H9 (cell line): ENCODE results near the gene SFTPB. TPM values are rescaled to one million over a fixed set of nuclear protein-coding genes. Genes with fewer than 3 reads are reported as not detected.

ENCODE experiments used
- DNase-seq: peaks from one replicate; pipeline ENCODE4 v3.0.0-alpha.2; 2017
- H2AFZ ChIP-seq: one replicate; pipeline ENCODE4 v1.6.1; 2013; ENCODE audit warnings: mild to moderate bottlenecking, low read length, control low read depth, moderate library complexity
- H2AK5ac ChIP-seq: 2 replicates; pipeline ENCODE4 v1.6.1; 2013; ENCODE audit warnings: low read length, control low read depth, mixed read lengths; ENCODE audit not compliant: insufficient read length
- H2BK120ac ChIP-seq: one replicate; pipeline ENCODE4 v1.6.1; 2013; ENCODE audit warnings: low read depth, mild to moderate bottlenecking, low read length, control low read depth, inconsistent platforms; ENCODE audit not compliant: poor library complexity, severe bottlenecking
- H2BK12ac ChIP-seq: 2 replicates; pipeline ENCODE4 v1.6.1; 2013; ENCODE audit warnings: low read length, control low read depth, mixed read lengths, low read depth; ENCODE audit not compliant: insufficient read length
- H2BK15ac ChIP-seq: 2 replicates; pipeline ENCODE4 v1.6.1; 2013; ENCODE audit warnings: low read depth, low read length, control low read depth
- H2BK20ac ChIP-seq: one replicate; pipeline ENCODE4 v1.6.1; 2013; ENCODE audit warnings: low read depth, mild to moderate bottlenecking, low read length, control low read depth, inconsistent platforms; ENCODE audit not compliant: poor library complexity, severe bottlenecking
- H2BK5ac ChIP-seq: 2 replicates; pipeline ENCODE4 v1.6.1; 2013; ENCODE audit warnings: low read length, control low read depth, mixed read lengths; ENCODE audit not compliant: insufficient read length
- H3K14ac ChIP-seq: 2 replicates; pipeline ENCODE4 v1.6.1; 2013; ENCODE audit warnings: low read length, control low read depth; ENCODE audit not compliant: insufficient read depth
- H3K18ac ChIP-seq: 2 replicates; pipeline ENCODE4 v1.6.1; 2013; ENCODE audit warnings: low read depth, mild to moderate bottlenecking, mixed read lengths, low read length, control low read depth; ENCODE audit not compliant: insufficient read length
- H3K23ac ChIP-seq: 2 replicates; pipeline ENCODE4 v1.6.1; 2013; ENCODE audit warnings: low read length, control low read depth, mixed read lengths, low read depth; ENCODE audit not compliant: insufficient read length
- H3K23me2 ChIP-seq: 2 replicates; pipeline ENCODE4 v1.6.1; 2013; ENCODE audit warnings: low read depth, mild to moderate bottlenecking, mixed read lengths, low read length, control low read depth; ENCODE audit not compliant: insufficient read length, poor library complexity, severe bottlenecking
- H3K27ac ChIP-seq: 2 replicates; pipeline ENCODE4 v1.5.1; 2013; ENCODE audit warnings: low read length, control low read depth, mixed read lengths, low read depth; ENCODE audit not compliant: insufficient read length
- H3K27me3 ChIP-seq: 2 replicates; pipeline ENCODE4 v1.6.1; 2013; ENCODE audit warnings: low read length, control low read depth, inconsistent platforms; ENCODE audit not compliant: insufficient read depth
- H3K4ac ChIP-seq: 2 replicates; pipeline ENCODE4 v1.6.1; 2013; ENCODE audit warnings: low read depth, mild to moderate bottlenecking, control low read depth, inconsistent platforms, low read length, moderate library complexity
- H3K4me1 ChIP-seq: 2 replicates; pipeline ENCODE4 v1.6.1; 2013; ENCODE audit warnings: low read length, control low read depth, inconsistent platforms; ENCODE audit not compliant: insufficient read depth
- H3K4me2 ChIP-seq: 2 replicates; pipeline ENCODE4 v1.6.1; 2013; ENCODE audit warnings: low read length, control low read depth, mixed read lengths; ENCODE audit not compliant: insufficient read length, insufficient read depth
- H3K56ac ChIP-seq: 2 replicates; pipeline ENCODE4 v1.6.1; 2013; ENCODE audit warnings: low read depth, mild to moderate bottlenecking, mixed read lengths, low read length, control low read depth; ENCODE audit not compliant: insufficient read length
- H3K79me1 ChIP-seq: 2 replicates; pipeline ENCODE4 v1.6.1; 2013; ENCODE audit warnings: low read depth, mild to moderate bottlenecking, moderate library complexity, low read length, control low read depth, inconsistent platforms; ENCODE audit not compliant: insufficient read depth, poor library complexity, severe bottlenecking
- H3K79me2 ChIP-seq: 2 replicates; pipeline ENCODE4 v1.6.1; 2013; ENCODE audit warnings: low read length, control low read depth, inconsistent platforms; ENCODE audit not compliant: insufficient read depth
- H3K9ac ChIP-seq: 2 replicates; pipeline ENCODE4 v1.6.1; 2013; ENCODE audit warnings: low read length, control low read depth, mixed read lengths; ENCODE audit not compliant: insufficient read length; ENCODE audit errors: extremely low read depth
- H3K9me3 ChIP-seq: one replicate; pipeline ENCODE4 v1.6.1; 2013; ENCODE audit warnings: low read depth, low read length, inconsistent platforms; ENCODE audit not compliant: control insufficient read depth
- H3T11ph ChIP-seq: one replicate; pipeline ENCODE4 v1.6.1; 2013; ENCODE audit warnings: mild to moderate bottlenecking, low read length, control low read depth, inconsistent platforms
- H4K20me1 ChIP-seq: one replicate; pipeline ENCODE4 v1.6.1; 2013; ENCODE audit not compliant: control insufficient read depth, insufficient read length, insufficient read depth
- H4K5ac ChIP-seq: 2 replicates; pipeline ENCODE4 v1.6.1; 2013; ENCODE audit warnings: low read depth, mild to moderate bottlenecking, mixed read lengths, low read length, control low read depth; ENCODE audit not compliant: insufficient read length
- H4K8ac ChIP-seq: replicated peaks from 2 replicates; pipeline ENCODE4 v1.6.1; 2013; ENCODE audit warnings: low read length, control low read depth, mixed read lengths, low read depth; ENCODE audit not compliant: insufficient read length
- H4K91ac ChIP-seq: 2 replicates; pipeline ENCODE4 v1.6.1; 2013; ENCODE audit warnings: low read depth, mild to moderate bottlenecking, moderate library complexity, mixed read lengths, low read length, control low read depth; ENCODE audit not compliant: insufficient read length
- H3K27ac Mint-ChIP-seq, 3 experiments: 2 replicates in 2 of 3; 3 replicates in 1 of 3; pipeline ENCODE4 v1.8.0; 2020 to 2021; ENCODE audit warnings: mixed read lengths in 3 of 3, mild to moderate bottlenecking in 1 of 3, moderate library complexity in 1 of 3
- H3K27me3 Mint-ChIP-seq: 2 replicates; pipeline ENCODE4 v1.8.0; 2021; ENCODE audit warnings: low read depth, mild to moderate bottlenecking, moderate library complexity, mixed read lengths
- H3K36me3 Mint-ChIP-seq, 3 experiments: 2 replicates in 2 of 3; 3 replicates in 1 of 3; pipeline ENCODE4 v1.8.0; 2020 to 2021; ENCODE audit warnings: low read depth in 3 of 3, mixed read lengths in 3 of 3; ENCODE audit not compliant: insufficient read depth in 1 of 3
- H3K4me1 Mint-ChIP-seq, 2 experiments: 2 replicates each; pipeline ENCODE4 v1.8.0; 2020; ENCODE audit warnings: mixed read lengths in 2 of 2
- H3K4me3 Mint-ChIP-seq, 2 experiments: 2 replicates in 1 of 2; 3 replicates in 1 of 2; pipeline ENCODE4 v1.8.0; 2020 to 2021; ENCODE audit warnings: mild to moderate bottlenecking in 2 of 2, mixed read lengths in 2 of 2, moderate library complexity in 1 of 2
- H3K9me3 Mint-ChIP-seq, 2 experiments: 2 replicates in 1 of 2; 3 replicates in 1 of 2; pipeline ENCODE4 v1.8.0; 2020; ENCODE audit warnings: mild to moderate bottlenecking in 2 of 2, mixed read lengths in 2 of 2, moderate library complexity in 1 of 2
- WGBS: extraction: QIAGEN DNeasy Blood & Tissue Kit; methylation state at CpG from one replicate; pipeline ENCODE4 v1.1.7; 2013; ENCODE audit warnings: missing lambda C conversion rate, low lambda C conversion rate, mixed read lengths; ENCODE audit not compliant: insufficient read length; ENCODE audit errors: extremely low coverage; 5-methylcytosine and 5-hydroxymethylcytosine counted together
- total RNA-seq: library from RNA; stranded (reverse); gene quantifications from 2 replicates; pipeline ENCODE4 v1.2.1, GENCODE V29; 2021
- TF ChIP-seq, protein P1 (sequence below): fragments of 200-600 bp; sonication (generic); conservative IDR thresholded peaks from 3 replicates; pipeline ENCODE4 v1.8.0; 2021; ENCODE audit warnings: antibody characterized with exemption, mild to moderate bottlenecking

The SFTPB gene
- total RNA-seq, 1 experiment from 2014 or later, result not detected

DNA sequence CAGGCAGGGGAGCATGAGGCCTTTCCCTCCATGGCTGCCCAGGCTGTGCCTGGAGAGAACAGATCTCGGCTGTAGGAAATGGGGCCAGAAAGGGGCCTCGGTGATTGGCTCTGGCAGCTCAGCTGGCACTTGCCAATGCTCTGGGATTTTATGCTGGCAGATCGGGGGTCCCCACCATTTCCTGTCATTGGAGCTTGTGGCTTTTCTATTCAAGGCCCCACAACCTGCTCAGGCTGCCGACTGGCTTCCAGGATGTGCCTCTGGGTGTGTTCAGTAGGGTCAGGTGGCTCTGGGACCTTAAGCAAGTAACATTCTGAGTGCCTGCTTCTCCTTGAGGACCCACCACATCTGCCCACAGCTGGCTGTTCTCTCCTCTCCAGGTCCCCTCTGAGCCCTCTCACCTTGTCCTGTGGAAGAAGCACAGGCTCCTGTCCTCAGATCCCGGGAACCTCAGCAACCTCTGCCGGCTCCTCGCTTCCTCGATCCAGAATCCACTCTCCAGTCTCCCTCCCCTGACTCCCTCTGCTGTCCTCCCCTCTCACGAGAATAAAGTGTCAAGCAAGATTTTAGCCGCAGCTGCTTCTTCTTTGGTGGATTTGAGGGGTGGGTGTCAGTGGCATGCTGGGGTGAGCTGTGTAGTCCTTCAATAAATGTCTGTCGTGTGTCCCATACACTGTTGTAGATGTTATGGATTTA, 30.3 kb upstream of the SFTPB start:
- H2BK15ac ChIP-seq, result no peak overlapping the region
- no peak overlapping the region for H3K4me3 Mint-ChIP-seq
- no peaks in the 10 kb centered on the region for H3K9me3 ChIP-seq
- H3K27me3 ChIP-seq, result no peaks in the 10 kb centered on the region
- H3K14ac ChIP-seq, result no peak overlapping the region
- no peak overlapping the region for H2BK12ac ChIP-seq
- no peak overlapping the region for H3K4ac ChIP-seq
- peaks cover 16 to 28% of the 10 kb centered on the region in 2 experiments for H3K4me1 Mint-ChIP-seq
- TF ChIP-seq, protein P1, sequence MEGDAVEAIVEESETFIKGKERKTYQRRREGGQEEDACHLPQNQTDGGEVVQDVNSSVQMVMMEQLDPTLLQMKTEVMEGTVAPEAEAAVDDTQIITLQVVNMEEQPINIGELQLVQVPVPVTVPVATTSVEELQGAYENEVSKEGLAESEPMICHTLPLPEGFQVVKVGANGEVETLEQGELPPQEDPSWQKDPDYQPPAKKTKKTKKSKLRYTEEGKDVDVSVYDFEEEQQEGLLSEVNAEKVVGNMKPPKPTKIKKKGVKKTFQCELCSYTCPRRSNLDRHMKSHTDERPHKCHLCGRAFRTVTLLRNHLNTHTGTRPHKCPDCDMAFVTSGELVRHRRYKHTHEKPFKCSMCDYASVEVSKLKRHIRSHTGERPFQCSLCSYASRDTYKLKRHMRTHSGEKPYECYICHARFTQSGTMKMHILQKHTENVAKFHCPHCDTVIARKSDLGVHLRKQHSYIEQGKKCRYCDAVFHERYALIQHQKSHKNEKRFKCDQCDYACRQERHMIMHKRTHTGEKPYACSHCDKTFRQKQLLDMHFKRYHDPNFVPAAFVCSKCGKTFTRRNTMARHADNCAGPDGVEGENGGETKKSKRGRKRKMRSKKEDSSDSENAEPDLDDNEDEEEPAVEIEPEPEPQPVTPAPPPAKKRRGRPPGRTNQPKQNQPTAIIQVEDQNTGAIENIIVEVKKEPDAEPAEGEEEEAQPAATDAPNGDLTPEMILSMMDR, result no peak
- H2AFZ ChIP-seq, result no peak overlapping the region
- H3K18ac ChIP-seq, result no peak overlapping the region
- no peaks in the 10 kb centered on the region; the same call in 1 of the 2 replicates for H3K4me1 ChIP-seq
- H3K79me2 ChIP-seq, result no peaks in the 10 kb centered on the region
- H3K36me3 Mint-ChIP-seq, result no peaks in the 10 kb centered on the region
- H4K8ac ChIP-seq, result no peak overlapping the region
- no peaks in the 10 kb centered on the region for H3K79me1 ChIP-seq
- no peak overlapping the region for H4K5ac ChIP-seq
- no peak overlapping the region for H2BK5ac ChIP-seq
- H4K91ac ChIP-seq, result no peak overlapping the region
- H3K56ac ChIP-seq, result no peak overlapping the region
- H3K23me2 ChIP-seq, result no peaks in the 10 kb centered on the region
- DNase-seq, result no peak
- H3K9ac ChIP-seq, result no peak overlapping the region
- H3K9me3 Mint-ChIP-seq, result no peaks in the 10 kb centered on the region
- H3K23ac ChIP-seq, result no peak overlapping the region
- H2BK20ac ChIP-seq, result no peak overlapping the region
- H3K27me3 Mint-ChIP-seq, result peaks cover 4% of the 10 kb centered on the region
- no peak overlapping the region for H3K27ac ChIP-seq
- no peaks in the 10 kb centered on the region for H4K20me1 ChIP-seq
- no peak overlapping the region; a peak in 1 of 7 replicates for H3K27ac Mint-ChIP-seq
- H2AK5ac ChIP-seq, result no peak overlapping the region
- no peak overlapping the region for H3T11ph ChIP-seq
- WGBS, result no CpG with 5 or more reads among the region's 11 CpGs
- H3K4me2 ChIP-seq, result no peak overlapping the region
- no peak overlapping the region for H2BK120ac ChIP-seq
